ENCODE measurements around the gene PCCA.
"Not testable (repeated sequence)": the region's sequence is repeated elsewhere in the genome, so short reads cannot be mapped to it uniquely, and the experiment has no call there.

Gene PCCA

DNA sequence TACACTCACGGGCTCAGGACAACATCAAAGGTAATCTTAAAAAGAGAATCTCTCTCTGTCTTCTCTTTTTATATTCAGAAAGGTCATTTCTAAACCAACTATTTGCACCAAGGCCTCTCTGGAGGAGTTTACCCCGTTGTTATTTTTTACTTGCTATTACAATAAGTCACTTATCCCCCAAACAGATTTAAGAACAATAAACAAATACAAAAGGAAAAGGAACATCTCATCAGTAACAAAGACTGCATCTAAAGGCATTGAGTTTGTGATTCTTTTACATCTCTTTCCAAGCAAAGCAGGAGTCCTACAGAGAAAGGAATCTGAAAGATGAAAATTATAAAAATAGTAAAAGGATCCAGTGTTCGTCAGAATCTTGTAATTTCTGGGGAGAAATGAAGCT lies 424.3 kb downstream of the PCCA start:
- DNase-seq, result no peak

DNA sequence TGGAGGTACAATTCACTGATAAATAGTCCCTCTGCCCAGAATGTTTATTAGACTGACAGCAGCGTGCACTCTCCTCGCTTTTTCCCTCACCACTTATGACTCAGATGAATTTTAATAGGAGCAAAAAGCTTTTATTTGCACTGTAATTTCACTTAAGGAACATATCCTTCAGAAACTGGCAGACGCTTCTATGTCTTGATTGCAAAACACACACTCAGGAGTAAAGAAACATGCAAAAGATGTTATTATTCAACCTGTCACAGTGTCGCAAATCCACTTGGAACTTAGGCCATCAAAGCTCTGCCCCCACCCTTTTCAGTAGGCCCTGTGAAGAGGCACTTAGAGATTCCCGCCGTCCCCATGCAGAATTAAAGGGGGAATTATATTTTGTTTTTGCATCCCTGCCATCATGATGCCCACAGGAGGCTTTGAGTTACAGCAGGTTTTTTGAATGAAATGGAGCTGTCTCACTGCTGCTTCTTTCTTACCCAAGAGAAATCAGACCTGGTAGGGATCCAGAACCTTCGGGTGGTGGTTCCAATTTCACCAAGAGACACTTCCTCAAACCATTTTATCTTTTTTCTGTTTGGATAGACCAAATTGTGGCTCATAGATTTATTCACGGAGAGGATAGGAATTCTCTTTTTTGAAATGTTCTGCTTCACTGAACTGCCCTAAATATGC lies 425.2 kb downstream of the PCCA start:
- peak in 1 of 14 donors; percentile 68 for DNase-seq

DNA sequence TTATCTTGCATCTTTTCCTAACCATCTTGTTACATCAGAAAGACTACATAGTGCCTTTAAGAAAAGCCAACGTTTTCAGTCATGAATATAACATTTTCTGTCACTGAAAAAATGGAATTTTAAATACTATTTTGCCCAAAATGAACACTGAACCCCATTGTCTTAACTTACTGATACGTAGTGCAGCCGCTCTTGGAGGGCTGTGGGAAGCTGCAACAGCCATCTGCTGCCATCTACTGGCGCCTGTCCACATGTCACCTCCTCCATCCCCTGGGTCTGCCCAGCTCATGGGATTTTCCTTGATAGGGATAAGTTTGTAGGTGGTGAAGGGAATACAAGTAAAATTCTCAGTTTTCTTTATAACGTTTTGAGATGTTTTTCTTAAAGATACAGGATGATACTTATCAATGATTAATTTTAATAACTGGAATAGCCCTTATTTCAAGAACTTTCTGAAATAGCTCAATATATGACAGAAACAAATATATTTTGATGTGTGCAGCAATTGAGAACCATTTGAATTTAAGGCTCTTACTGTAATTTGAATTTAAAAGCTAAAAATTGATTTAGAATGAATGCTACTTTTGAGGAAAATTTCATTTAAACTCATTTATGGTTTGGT lies 426.0 kb downstream of the PCCA start:
- DNase-seq, result peak in 12 of 14 donors; percentile 8 to 87 (median 50)

DNA sequence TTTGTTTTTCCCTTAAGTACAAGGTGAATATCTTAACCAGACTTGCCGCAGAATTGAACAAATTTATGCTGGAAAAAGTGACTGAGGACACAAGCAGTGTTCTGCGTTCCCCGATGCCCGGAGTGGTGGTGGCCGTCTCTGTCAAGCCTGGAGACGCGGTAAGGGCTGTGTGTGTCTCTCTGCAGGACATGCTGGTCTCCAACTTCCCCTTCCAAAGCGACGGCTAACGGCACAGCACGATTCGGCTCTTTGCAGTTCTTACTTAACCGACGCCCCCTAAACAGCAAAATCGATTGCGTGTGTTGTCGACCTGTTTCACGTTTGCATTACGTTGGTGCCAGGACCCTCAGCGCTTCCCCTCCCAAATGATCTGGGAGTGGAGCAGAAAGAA lies 426.5 kb downstream of the PCCA start:
- peak in 1 of 14 donors; percentile 46 for DNase-seq

DNA sequence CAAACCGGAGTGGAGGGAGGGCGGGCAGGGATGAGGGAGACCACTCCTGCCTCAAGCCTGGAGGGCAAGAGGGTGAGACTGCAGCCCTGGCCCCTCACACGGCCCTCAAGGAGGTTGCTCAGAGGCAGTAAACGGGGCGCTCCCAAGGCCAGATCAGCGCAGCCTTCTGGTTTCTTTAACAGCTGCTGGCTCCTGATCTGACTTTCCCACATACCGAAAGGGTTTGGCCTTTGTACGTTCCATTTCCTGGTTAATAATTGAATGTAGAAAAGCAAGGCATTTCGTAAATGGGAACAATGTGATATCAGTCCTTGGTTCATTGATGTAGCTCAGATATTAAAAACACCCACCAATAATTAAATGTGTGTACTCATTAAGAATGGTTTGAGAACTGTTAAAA lies 428.2 kb downstream of the PCCA start:
- no peak for DNase-seq

DNA sequence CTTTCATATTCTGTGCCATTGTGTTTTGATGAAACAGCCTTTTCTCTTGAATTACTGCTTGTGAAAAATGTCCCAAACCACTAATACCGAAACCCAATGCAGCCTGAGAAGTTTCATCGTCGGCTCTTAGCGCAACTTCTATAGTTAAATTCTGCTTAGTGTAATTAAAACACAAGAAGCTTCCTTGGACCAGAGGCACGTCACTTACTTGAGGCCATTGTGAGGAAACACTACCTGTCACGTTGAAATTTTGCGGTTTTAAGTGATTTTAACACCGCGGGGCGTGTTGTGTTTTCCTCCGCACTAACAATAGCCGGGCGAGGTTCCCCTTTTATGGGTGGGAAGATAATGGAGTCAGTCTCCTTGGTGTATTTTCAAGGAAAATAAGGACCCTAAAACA lies 428.8 kb downstream of the PCCA start:
- DNase-seq, result no peak

DNA sequence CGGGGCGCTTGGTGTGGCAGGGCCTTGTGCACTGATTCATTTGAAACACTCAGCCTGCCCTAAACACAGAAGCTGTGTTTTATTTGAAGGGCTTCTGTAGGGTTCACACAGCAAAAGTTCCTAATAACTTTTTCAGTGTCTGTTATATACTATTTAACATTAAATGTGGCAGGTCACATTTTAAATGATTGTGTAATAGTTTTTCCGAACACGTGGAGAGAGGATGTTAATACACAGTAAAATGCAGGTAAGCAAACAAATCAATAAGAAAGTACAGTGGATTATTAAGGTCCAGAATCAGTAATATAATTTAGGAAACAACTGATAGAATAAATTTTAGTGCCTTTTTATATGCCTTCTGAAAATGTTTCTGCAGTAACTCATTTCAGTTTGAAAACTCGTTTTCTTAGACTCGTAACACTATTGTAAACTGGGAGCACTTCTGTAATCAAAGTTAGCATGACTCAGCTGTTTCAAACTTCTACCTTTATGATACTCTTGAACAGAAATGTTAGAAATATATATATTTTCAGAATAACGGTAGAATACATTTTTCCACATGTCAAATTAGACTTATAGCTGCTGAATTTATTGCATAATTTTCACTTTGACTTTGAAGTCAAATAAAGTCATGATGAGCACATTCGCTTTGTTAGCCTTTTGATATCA lies 429.6 kb downstream of the PCCA start:
- DNase-seq, result no peak

DNA sequence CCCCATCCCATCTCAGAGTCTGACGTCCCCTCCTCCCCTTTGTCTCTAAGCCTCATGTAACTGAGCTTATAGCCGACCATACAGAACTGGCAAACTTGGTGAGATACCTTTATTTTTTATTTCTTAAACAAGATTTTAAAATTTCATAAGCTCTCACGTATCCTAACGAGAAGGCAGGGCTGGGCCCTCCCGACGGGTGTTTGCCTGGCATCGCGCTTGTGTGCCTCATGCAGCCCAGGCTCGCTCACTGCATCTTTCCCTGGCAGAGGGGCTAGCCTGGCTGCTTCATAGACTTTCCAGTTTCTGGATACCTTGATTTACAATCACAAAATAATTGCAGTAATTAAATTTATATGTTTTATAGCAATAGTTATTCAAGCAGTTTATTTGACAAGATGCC lies 430.7 kb downstream of the PCCA start:
- DNase-seq, result no peak

DNA sequence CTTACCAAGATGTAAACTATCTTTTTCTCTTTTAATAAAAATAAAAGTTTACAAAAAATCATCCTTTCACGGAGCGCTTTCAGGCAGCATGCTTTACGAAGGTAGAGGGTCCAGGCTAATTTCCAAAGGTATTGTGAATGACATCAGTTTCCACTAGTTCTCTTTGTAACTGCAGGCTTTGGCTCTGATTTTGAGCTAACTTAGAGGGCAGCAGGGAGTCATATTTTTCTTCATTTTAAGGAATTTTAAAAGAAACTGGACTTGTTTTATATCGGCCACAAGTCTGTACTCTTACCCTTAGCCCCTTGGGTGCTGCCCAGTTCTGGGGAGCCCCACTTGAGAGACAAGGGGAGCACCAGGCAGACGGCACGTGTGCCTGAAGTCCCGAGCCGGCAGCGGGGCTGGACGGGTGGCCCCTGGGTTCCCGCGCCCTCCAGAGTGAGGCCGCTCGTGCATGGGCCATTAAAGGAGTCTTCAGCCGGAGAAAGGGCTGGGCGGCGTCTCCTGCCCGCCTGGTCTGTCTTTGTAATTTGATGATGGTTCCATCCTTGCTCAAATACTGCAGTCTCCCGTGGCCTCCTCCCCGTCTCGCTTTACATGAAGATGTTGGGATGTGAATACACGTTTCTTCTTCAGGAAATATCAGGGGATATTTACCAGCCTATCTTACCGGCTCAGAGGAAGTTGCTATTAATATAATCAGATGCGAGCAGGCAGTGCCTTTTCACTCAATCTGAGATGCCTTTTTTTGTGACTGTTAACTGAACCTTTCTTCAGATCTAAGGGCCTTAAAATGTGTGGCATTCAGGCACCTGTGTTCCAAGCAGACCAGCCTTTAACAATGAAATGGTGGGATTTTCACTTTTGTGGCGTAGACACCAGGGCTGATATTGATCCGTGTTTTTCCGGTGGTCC lies 432.3 kb downstream of the PCCA start:
- DNase-seq, result peak in 1 of 14 donors; percentile 55

DNA sequence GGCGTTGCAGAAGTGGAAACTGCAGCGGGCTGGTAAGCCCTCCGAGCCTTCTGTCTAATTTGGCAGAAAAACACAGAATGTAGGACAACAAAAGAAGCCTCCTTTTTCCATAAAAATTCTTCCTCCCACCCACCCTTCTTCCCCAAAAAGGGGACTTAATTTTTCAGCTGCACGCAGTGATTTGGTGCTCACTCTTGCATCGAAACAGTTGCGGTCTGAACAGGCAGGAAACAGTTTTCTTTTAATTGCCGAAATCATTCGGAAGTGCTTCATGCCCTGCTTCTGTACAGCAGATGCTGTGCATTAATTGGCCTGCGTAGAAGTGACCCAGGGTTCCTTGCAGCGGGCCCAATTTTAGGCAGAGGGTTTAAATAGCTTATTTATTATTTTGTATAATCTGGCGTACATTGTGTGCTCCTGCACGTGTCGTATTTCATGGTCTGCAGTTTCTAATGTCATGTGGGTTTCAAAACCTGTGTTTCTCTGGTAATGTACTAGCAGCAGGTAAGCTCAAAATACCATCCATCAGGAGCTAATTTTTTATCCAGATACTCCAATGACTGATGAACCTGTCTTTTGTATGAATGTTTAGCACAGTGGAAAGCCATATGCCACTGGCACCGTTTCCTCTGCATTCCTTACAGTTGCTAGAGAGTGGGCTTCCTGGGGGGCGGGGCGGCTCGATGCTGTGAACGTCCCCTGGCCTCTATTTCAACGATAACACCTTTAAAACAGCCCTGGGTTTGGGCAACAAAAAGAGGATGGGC lies 433.1 kb downstream of the PCCA start:
- DNase-seq, result peak in 1 of 14 donors; percentile 84

DNA sequence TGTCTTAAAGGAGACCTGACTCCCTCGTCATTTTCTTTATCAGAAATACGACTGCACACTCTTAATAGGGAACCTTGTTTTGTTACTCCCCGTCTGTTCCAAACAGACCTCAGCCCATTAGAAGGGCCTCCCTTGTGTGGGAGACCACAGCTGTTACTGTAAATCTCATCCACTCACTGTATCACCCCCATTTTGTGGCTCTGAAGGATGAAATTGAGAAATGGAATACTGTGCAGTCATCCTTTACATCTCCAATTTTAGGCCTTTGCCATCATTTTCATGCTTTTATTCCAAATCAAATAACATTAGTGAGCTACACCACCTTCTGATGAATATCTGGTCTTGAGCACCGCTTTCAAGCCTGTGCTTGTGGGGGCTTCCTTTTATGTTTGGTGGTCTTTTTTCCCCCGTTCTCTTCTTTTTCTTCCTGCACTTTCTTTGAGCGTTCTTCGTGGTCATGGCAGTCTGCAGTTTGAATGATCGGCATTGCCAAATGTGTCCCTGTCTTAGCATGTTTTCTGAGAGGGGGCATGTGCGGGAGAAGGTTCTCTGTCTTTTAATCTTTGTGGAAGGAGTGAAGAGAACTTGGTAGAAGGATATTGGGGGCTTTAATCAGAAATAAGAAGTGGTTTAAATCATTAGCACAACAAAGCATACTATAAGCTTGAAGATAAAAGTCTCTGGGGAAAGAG lies 433.9 kb downstream of the PCCA start:
- DNase-seq, result no peak

DNA sequence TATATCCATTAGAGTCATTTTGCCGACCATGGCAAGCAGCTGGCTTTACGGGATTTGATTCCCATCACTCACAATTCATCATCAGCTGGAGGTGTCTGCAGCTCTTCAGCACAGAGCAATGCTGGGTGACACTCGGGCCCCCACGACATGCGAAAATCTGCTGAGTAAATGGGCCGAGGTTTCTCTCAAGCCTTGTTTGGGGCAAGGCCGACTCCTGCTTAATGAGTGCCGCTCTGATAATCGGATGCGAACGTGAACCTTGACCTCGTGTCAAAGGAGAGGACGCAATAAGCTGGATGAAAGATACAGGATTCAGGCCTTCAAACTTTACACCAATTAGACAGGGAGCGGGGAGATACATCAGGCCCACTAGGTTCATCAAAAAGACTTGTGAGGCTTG lies 434.5 kb downstream of the PCCA start:
- no peak for DNase-seq

DNA sequence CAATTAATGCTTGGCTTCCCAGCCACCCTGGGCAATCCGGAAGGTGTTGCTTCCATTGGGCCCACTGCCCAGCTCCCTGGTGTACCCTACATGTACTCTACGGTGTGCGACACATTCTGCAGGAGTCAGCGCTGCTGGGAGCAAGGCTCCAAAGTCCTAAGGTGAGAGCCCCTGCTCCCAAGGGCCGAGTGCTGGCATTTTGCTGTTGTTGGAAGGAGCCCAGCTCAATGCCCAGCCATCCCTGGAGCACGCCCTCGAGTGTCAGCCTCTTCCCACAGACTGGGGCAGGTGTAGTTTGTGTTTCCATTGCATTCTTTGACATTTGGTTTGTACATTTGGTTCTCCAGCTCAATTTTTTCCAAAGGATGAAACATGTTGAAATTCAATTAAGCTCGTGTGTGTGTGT lies 435.1 kb downstream of the PCCA start:
- DNase-seq, result no peak

DNA sequence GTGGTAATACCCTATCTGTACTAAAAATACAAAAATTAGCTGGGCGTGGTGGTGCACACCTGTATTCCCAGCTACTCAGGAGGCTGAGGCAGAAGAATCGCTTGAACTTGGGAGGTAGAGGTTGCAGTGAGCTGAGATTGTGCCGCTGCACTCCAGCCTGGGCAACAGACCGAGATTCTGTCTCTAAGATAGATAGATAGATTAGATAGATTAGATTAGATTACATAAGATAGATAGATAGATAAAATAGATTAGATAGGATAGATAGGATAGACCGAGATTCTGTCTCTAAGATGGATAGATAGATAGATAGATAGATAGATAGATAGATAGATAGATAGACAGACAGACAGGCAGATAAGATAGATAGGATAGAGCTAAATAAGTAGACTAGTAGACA lies 435.8 kb downstream of the PCCA start:
- DNase-seq, result not testable (repeated sequence)

DNA sequence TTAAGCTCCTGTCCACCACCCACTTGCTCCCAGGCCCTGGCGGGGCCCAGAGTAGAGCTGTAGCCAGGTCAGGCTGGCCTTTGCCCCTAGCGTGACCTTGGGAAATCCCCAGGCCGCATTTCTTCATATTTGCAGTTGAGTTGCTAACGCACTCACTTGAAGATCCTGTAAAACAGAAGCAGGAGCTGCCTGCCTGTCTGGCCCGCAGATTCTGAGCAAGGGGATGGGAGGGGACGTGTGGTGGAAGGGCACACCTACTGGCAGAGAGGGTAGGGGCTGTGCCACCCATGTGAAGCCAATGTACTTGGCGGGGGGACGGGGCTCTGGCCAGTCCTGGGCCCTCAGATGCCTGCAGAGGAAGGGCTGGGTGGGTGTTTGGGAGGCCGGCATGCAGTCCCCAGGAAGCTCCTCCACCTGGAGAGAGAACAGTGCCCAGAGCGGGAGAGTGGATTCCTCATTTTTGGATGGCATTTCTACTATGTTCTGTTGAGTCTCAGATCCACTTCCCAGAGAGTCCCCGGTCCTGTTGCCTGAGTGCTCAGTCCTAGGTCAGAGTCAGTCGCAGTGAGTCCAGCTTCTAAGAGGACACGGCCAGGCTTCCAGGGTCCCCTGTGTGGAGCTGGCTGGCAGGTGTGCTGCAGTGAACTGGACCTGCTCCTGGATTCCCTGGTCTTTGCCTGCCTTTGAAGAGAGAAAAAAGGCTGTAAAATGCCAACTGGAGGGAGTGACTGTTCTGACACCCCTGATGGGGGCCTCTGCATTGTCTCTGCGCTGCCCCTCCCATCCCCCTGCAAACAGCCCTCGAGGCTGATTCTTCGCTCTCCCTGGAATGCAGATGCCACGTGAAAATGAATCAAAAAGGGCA lies 436.8 kb downstream of the PCCA start:
- peak in 1 of 14 donors; percentile 78 for DNase-seq

DNA sequence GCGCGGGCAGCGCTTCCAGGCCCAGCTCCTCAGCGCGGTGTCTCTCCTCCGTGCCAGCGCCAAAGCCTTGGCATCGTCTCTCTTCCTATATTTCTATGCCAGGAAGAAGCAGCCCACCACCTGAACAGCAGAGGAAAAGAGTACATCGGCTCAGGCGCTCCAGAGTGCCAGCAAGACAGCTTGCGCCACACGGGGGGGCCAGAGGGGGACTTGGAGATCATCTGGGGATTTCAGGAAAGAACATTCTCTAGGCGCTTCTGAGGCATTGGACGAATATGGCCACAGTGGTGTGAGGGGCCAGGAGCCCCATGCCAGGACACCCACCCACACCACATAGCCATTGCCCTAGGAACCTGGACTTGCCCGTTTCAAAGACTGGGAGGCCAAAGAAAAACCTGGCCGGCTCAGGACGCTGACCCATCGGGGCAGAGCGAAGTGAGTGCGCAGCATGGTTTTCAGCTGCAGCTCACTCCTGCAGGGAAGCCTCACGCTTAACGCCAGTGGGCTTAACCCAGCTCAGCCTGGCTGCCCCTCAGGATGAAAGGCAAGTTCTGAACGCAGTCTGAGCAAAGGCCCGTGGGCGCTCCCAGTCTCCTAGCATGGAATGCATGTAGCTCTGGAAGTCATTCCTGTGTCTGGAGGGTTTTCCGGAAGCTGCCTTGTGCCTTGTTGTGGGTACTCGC lies 437.6 kb downstream of the PCCA start:
- peak in 2 of 14 donors; percentile 33 to 84 for DNase-seq

DNA sequence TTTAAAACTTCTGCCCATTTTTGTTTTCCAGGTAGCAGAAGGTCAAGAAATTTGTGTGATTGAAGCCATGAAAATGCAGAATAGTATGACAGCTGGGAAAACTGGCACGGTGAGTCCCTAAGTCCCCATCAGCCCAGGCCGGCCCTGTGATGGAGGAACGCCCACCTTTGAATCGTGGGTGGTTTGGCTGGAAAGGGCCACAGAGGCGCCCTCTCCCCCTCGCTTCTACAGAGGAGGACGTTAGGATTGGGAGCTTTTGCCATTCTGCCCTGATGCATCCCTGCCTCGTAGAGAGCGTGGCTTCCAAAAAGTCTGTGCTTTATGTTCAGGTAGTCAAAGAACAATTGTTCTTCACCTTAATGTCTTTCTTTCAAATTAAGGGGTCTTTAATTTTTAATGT lies 438.8 kb downstream of the PCCA start:
- peak in 1 of 14 donors; percentile 36 for DNase-seq

DNA sequence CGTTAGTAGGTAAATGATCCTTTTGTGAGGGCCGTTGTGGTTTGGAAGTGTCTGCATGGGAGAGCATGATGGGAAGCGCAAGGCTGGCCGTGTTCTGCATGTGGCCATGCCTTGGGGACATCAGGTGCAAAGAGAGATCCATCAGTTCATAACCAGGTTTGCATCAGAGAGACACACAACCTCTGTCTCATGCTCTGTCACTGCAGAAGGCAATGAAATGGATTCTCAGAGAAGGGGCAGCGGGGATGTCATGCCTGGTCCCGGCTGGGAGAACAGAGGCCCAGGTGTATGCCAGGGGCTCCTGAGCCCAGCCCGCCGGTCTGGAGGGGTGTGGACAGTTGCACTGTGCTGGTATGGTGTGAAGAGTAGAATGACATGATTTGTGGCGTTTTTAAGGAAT lies 439.5 kb downstream of the PCCA start:
- DNase-seq, result no peak

DNA sequence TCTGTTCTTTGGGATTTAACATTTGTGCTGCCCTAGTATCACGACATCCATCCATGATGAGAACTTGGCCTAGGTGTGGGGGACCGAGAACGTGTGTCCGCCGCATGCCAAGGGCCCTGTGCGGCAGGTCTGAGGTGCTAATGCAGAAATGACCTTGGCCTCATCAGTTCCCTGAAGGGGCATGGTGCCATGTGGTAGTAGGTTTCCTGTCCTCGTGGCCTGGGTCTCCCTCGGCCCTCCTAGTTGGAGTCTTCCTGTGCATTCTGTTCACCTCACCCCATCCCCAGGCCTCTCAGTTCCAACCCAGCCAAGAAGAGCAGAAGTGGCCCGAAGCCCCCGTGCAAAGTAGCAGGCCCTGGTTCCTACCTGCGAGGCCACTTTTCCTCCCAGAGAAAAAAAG lies 439.9 kb downstream of the PCCA start:
- no peak for DNase-seq
